ENCODE measurements around the gene CCDC149.

CCDC149 gene

DNA sequence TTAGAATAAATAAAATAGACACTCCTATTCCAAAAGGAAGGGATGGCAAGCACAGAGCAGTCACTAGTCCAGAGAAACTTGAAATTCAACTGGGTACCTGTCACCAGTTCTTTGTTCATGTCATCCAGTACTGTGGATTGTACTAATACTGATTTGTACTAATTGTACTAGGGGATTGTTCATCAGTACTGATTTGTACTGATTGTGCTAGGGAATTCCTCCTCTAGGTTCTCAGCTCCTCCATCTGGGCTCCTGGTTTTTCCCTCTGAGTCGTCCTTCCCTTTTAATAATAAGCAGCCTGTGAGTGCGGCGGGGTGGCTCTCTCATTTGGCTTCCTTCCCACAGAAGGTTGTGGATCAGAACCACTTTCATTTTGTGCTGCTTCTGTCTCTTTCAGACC lies 148.5 kb downstream of the CCDC149 start:
- TF ChIP-seq, protein P1, sequence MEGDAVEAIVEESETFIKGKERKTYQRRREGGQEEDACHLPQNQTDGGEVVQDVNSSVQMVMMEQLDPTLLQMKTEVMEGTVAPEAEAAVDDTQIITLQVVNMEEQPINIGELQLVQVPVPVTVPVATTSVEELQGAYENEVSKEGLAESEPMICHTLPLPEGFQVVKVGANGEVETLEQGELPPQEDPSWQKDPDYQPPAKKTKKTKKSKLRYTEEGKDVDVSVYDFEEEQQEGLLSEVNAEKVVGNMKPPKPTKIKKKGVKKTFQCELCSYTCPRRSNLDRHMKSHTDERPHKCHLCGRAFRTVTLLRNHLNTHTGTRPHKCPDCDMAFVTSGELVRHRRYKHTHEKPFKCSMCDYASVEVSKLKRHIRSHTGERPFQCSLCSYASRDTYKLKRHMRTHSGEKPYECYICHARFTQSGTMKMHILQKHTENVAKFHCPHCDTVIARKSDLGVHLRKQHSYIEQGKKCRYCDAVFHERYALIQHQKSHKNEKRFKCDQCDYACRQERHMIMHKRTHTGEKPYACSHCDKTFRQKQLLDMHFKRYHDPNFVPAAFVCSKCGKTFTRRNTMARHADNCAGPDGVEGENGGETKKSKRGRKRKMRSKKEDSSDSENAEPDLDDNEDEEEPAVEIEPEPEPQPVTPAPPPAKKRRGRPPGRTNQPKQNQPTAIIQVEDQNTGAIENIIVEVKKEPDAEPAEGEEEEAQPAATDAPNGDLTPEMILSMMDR (IDR thresholded peaks at IDR 0.05; ENCODE audit: control insufficient read depth, insufficient read depth, low read depth, low read length, missing control alignments): no peak
- DNase-seq (ENCODE audit: low read depth): no peak
- H3K4me3 ChIP-seq (ENCODE audit: control insufficient read depth, low read depth, low read length): no peak overlapping the region

DNA sequence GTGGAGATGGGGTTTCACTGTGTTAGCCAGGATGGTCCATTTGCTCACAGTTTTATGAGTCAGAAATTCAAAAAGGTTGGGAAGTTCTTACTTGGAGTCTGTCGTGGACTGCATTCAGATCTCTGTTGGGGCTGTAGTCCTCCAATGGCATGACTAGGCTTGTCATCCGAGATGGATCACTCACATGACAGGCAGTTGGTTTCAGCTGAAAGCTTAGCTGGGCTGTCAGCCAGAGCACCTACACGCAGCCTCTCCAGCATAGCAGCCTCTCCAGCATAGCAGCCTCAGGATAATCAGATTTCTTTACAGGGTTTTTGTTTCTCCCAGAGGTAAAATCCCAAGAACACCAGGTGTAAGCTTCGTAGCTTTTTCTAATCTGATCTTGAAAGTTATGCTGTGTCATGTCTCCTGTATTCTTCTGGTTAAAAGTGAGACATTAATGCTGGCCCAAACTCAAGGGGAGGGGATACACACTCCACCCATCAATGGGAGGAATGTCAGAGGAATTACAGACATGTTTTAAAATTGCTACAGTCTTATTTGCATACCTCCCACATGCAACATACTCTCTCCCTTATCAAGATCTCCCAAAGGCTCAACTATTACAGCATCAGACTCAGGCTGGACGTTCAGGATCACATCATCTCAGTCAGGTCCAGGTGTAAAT lies 149.1 kb downstream of the CCDC149 start:
- peak; percentile 39 for DNase-seq (ENCODE audit: low read depth)
- no peak overlapping the region for H3K4me3 ChIP-seq (ENCODE audit: control insufficient read depth, low read depth, low read length)
- TF ChIP-seq, protein P1 (IDR thresholded peaks at IDR 0.05; ENCODE audit: control insufficient read depth, insufficient read depth, low read depth, low read length, missing control alignments): no peak

All from AG09309 (cell line).